Nephron (organoid): ENCODE results near the gene ILDR1.

Experiments used
- H3K27ac Mint-ChIP-seq, 3 experiments: 2 replicates each; pipeline ENCODE4 v1.8.0; 2020; ENCODE audit warnings: mixed read lengths in 3 of 3, mild to moderate bottlenecking in 2 of 3, moderate library complexity in 1 of 3
- H3K27me3 Mint-ChIP-seq: 2 replicates; pipeline ENCODE4 v1.8.0; 2021; ENCODE audit warnings: low read depth, mild to moderate bottlenecking, moderate library complexity, mixed read lengths
- H3K36me3 Mint-ChIP-seq: 2 replicates; pipeline ENCODE4 v1.8.0; 2020; ENCODE audit warnings: low read depth, mixed read lengths
- H3K4me1 Mint-ChIP-seq: 2 replicates; pipeline ENCODE4 v1.8.0; 2020; ENCODE audit warnings: mixed read lengths
- H3K4me3 Mint-ChIP-seq, 3 experiments: 2 replicates each; pipeline ENCODE4 v1.8.0; 2020; ENCODE audit warnings: mild to moderate bottlenecking in 3 of 3, mixed read lengths in 3 of 3, moderate library complexity in 2 of 3
- H3K9me3 Mint-ChIP-seq: 2 replicates; pipeline ENCODE4 v1.8.0; 2020; ENCODE audit warnings: mixed read lengths
- TF ChIP-seq, protein P1 (sequence below), 3 experiments: fragments of 200-600 bp; sonication (generic); IDR thresholded peaks; one replicate each; pipeline ENCODE4 v1.5.0; 2021; ENCODE audit warnings: antibody characterized with exemption in 3 of 3; ENCODE audit not compliant: unreplicated experiment in 3 of 3

ILDR1 gene

DNA sequence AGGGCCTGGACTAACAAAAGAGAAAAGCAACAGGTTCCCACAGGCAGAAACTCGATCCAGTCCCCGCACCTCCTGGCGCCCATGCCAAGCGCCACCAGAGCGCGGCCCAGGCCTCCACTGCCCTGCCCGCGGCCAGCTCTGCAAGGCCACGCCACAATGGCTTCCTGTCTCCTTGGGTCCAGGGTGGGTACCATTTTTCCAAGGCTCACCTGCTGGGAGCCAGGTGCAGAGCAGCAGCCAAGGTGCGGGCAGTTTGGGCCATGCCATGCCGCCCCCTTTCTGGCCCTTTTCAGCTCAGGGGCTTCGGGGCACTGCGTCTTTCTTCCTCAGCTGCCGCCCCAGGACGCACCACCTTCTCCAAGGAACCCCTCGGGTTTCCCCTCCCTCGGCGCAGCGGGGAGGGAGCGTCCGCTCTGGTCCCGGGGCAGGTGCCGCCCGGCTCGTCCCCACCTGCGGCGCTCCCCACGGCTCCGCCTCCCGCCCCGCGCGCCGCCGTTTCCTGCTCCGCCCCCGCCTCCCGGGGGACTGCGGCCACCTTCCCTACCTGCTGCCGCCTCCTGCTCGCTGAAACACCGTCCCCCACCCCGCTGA, at the start of gene ILDR1:
ILDR1 (minus strand) TSS at position 437 of the 591 bp plus-strand sequence; CDS start at position 267, 170 bp downstream.
- Mint-ChIP-seq H3K4me1 (no peaks in the 10 kb centered on the region), H3K9me3 (no peaks in the 10 kb centered on the region), H3K36me3 (no peaks in the 10 kb centered on the region), H3K27ac (peak within 1 kb of the TSS in 1 of 3 experiments; percentile 43), H3K4me3 (peak within 1 kb of the TSS; percentile 77 to 85 (median 82)), H3K27me3 (peaks cover 25% of the 10 kb centered on the region)
- TF ChIP-seq, protein P1, sequence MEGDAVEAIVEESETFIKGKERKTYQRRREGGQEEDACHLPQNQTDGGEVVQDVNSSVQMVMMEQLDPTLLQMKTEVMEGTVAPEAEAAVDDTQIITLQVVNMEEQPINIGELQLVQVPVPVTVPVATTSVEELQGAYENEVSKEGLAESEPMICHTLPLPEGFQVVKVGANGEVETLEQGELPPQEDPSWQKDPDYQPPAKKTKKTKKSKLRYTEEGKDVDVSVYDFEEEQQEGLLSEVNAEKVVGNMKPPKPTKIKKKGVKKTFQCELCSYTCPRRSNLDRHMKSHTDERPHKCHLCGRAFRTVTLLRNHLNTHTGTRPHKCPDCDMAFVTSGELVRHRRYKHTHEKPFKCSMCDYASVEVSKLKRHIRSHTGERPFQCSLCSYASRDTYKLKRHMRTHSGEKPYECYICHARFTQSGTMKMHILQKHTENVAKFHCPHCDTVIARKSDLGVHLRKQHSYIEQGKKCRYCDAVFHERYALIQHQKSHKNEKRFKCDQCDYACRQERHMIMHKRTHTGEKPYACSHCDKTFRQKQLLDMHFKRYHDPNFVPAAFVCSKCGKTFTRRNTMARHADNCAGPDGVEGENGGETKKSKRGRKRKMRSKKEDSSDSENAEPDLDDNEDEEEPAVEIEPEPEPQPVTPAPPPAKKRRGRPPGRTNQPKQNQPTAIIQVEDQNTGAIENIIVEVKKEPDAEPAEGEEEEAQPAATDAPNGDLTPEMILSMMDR (IDR thresholded peaks at IDR 0.05; ENCODE audit: unreplicated experiment in 3 of 3) = no peak

DNA sequence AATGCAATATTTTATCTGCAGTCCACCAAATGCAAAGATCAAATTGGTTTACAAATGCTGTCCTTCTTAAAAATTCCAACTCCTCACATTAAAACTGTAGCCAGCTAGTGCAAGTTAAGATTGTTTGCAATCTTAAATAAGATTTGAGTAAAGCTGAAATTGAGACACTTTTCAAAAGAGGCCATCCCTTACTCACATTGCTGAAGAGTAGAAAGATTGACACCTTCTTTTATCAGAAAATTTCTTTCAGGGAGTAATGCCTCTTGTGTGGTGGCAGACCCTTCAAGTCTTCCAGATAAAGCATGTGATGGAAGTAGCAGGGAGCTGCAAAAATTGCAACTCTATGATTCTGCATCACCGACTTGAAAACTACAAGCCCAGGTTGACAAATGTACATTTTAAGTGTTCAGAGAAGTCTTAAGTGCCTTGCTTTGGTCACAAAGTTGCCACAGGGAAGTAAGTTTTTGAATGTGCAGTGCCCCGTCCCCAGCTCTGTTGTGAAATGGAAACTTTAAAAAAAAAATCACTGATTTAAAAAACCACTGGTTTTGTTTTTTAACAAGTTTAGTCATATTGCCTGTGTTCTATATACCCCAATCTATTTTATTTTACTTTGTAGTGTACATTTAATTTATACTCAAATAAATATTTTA, 45.7 kb upstream of the ILDR1 start:
- H3K27ac Mint-ChIP-seq = no peak overlapping the region
- TF ChIP-seq, protein P1 (IDR thresholded peaks at IDR 0.05; ENCODE audit: unreplicated experiment in 3 of 3) = no peak
- no peak overlapping the region for H3K4me3 Mint-ChIP-seq
- no peaks in the 10 kb centered on the region for H3K9me3 Mint-ChIP-seq
- H3K27me3 Mint-ChIP-seq = no peaks in the 10 kb centered on the region
- no peaks in the 10 kb centered on the region for H3K4me1 Mint-ChIP-seq
- H3K36me3 Mint-ChIP-seq = no peaks in the 10 kb centered on the region

DNA sequence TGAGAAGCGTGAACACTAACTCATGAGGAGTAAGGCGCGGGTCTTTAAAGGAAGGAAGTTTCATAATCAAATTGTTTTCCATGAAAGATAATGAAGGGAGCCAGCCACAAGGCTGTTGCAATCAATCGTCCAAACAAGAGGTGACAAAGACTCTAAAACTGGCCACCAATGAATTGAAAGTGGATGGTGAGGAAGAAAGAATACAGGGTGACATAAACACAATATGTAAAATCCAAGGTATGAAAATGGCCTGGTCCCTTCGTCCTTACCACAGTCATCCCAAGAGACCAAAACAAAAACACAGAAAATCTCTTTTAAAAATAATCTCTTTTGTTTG, 45.1 kb upstream of the ILDR1 start:
- Mint-ChIP-seq H3K4me1 (no peaks in the 10 kb centered on the region), H3K36me3 (no peaks in the 10 kb centered on the region), H3K27me3 (no peaks in the 10 kb centered on the region), H3K4me3 (no peak overlapping the region), H3K9me3 (no peaks in the 10 kb centered on the region), H3K27ac (no peak overlapping the region)
- TF ChIP-seq, protein P1 (IDR thresholded peaks at IDR 0.05; ENCODE audit: unreplicated experiment in 3 of 3) = no peak

DNA sequence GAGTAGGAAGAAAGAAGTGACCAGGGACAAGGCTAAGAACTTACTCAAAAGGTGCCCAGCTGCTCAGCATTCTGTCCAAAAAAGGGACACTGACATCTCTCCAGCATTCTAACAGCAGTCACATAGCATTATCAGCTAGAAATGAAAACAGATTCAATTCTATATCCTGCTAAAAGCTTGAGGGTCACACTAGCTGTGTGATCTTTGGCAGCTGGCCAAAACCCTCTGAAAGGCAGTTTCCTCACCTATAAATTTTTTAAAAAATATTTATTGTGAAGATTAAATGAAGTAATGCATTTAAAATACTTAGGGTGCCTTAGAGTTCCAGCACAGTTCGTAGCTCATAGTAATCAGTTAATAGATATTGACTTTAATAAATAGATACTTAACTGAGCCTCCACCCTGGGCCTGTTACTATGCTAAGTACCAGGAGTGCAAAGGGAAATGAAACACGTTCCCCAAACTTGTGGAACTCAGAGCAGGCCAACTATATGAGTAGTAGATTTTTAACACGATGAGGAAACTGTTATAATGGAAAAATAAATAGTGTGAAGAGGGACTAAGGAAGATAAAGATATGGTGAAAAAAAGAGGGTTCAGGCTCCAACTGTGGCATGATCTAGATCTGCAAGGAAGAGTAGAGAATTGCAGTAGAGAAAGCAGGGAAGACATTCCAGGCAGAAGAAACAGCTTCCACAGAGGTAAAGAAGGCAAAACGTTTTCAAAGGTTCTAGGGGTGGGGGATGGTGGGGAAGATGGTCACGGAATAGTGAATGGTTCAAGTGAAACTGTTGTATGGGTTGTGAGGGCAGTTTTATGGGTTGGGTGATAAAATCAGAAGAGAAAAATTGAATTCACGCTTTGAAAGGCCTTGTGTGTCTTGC, 44.5 kb upstream of the ILDR1 start:
- TF ChIP-seq, protein P1 (IDR thresholded peaks at IDR 0.05; ENCODE audit: unreplicated experiment in 3 of 3) = no peak
- Mint-ChIP-seq H3K4me1 (no peaks in the 10 kb centered on the region), H3K9me3 (no peaks in the 10 kb centered on the region), H3K36me3 (no peaks in the 10 kb centered on the region), H3K27ac (no peak overlapping the region), H3K27me3 (no peaks in the 10 kb centered on the region), H3K4me3 (no peak overlapping the region)

DNA sequence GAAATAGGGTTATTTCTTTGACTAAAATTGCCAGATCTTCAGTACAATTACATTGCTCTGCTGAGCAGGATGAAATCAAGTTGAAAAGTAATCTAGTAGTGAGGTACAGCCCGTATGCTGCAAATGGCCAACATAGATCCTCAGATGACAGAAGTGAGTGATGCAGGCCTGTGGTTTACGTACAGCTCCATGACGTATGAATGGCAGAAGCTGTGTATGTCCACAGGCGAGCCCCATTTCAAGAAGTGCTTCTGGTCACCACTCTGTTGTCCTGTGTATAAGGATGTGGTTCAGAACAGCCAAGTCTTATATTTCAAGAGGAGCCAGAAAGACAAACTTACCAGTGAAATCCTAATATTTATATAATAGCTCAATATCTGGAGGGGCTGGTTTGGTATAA, 42.3 kb upstream of the ILDR1 start:
- TF ChIP-seq, protein P1 (IDR thresholded peaks at IDR 0.05; ENCODE audit: unreplicated experiment in 3 of 3) = no peak
- no peaks in the 10 kb centered on the region for H3K27me3 Mint-ChIP-seq

More for the DNA sequence above, 42.3 kb upstream of the ILDR1 start:
- H3K9me3 Mint-ChIP-seq = no peaks in the 10 kb centered on the region
- H3K4me3 Mint-ChIP-seq = no peak overlapping the region
- H3K27ac Mint-ChIP-seq = no peak overlapping the region
- H3K36me3 Mint-ChIP-seq = no peaks in the 10 kb centered on the region
- H3K4me1 Mint-ChIP-seq = no peaks in the 10 kb centered on the region
